Stimulated activated CD4-positive, alpha-beta T cell treated with anti-CD3 and anti-CD28 coated beads, Interleukin-15, amount 100 ng/mL, for 48 hours (primary cell): ENCODE results near the gene ACTN4.
"Not testable (repeated sequence)": the region's sequence is repeated elsewhere in the genome, so short reads cannot be mapped to it uniquely, and the experiment has no call there.

Source experiments
- DNase-seq, 2 donors: peaks; one replicate each; pipeline ENCODE4 v3.0.0-alpha.2; 2020; ENCODE audit warnings: low read depth in 2 of 2

The ACTN4 gene

DNA sequence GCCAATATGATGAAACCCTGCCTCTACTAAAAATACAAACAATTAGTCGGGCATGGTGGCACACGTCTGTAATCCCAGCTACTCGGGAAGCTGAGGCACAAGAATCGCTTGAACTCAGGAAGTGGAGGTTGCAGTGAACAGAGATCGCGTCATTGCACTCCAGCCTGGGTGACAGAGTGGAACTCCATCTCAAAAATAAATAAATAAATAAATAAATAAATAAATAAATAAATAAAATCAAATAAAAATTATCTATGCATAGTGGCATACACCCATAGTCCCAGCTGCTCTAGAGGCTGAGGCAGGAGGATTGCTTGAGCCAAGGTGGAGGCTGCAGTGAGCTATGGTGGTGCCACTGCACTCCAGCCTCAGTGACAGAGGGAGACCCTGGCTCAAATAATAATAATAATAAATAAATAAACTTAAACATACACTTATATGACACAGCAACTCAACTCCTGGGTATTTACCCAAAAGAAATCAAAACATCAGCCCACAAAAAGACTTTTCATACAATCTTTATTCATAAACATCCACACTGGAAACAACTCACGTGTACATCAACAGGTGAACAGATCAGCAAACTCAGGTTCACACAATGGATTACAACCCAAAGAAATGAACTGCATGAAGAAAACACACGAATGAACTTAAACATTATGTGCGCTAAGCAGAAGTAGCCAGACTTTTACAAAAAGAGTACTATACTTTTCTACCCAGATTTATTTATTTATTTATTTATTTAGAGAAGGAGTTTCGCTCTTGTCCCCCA, 119.0 kb downstream of the ACTN4 start:
- DNase-seq: no peak

DNA sequence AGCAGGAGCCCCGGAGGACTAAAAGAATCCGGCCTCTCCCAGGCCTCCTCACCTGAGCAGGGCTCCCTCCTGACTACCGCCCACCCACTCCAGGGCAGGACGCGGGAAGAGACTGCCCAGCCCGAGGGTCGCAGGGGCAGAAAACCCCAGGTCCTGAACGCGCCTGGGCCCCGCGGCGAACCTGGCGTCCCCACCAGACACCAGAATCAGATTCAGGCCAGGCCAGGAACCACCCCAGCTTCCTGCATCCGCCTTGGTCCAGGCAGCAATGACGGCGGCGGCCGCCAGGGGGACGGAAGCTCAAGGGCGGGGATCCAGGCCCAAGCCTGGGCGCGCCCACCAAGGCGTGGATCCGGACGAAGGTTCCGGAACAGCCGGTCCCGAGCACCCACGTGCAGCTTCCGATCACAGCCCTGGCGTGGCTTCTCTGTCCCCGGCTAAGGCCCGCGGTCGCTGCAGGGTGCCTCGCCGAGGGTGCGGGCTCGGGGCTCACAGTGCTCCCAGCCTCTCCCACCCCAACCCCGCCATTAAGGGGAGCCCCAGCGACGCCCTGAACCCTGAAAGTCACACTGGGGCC, 122.3 kb downstream of the ACTN4 start:
- DNase-seq: peak; percentile 76 to 91

- DNase-seq: not testable (repeated sequence)
Observed at GRCh38 chr19:38770228-38770948, 122.9 kb downstream of the ACTN4 start.

DNA sequence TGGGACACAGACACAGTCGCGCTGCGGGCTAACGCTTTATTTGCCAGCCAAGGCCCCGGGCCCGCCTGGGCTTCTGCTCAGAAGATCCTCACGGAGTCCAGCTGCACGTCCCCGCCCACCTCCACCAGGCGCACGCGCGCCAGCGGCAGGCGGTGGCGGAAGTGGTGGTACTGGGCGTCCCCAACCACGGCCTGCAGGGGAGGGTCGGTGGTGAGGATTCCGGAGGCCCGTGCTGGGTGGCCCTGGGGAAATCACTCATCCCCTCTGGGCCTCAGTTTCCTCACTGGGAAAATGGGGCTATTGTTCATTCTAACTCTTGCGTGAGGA, 123.5 kb downstream of the ACTN4 start:
- not testable (repeated sequence) for DNase-seq

DNA sequence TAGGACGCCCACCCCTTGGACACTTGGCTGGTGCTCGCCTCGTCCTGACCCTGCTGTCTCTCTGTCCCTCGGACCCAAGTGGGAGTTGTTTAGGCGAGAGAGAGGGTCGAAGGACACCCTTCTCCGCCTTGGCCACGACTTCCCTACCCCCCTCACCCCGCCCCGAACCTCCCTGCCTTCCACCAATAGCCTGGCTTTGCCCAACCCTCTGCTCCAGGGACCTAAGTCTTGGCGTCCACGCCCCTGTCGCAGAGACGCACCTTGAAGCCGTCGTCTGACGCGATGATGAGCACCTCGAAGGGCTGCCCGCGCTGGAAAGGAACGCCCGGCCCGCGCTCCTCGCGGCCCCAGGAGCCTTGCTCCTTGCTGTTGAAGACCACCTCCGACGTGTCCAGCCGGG, 124.1 kb downstream of the ACTN4 start:
- DNase-seq: not testable (repeated sequence)

GRCh38 chr19:38773469-38774177, 126.2 kb downstream of the ACTN4 start, which contains the start of gene LGALS7:
TSS of gene LGALS7 (minus strand) at chr19:38773517. CDS start at chr19:38773492, 25 bp downstream.
- no peak for DNase-seq

DNA sequence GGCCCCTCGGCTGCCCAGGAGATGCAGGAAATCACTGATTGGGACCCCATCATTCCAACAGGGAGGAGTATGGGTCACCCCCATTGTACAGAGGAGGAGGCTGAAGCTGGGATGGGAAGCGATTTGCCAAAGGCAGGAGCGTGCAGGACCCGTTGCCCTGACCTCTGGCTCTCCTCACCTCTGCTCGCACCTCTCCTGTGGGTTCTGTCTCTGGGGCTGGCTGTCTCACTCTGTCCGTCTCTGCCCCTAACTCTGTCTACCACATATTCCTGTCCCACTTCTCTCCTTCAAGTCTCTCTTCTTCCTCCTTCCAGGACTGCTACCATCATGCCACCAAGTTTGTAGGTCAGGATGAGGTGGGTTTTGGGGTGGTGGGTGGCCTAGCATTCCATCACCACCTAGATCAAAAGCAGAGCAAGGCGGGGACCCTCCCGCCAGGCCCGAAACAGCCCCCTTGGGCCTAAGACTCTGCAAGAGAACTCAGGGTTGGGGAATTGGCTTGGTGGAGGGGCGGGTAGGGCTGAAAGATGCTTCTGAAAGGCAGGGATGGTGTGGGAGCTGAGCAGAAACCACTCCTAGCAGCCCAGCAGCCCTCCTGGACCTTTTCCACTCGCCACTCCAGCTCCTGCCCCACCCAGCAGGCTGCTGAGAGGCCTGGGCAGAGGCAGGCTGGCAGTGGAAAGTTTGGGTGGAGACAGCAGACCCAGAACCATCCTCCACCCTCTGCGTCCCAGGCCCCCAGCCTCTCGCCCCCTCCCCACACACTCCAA, 126.9 kb downstream of the ACTN4 start:
- DNase-seq: no peak

DNA sequence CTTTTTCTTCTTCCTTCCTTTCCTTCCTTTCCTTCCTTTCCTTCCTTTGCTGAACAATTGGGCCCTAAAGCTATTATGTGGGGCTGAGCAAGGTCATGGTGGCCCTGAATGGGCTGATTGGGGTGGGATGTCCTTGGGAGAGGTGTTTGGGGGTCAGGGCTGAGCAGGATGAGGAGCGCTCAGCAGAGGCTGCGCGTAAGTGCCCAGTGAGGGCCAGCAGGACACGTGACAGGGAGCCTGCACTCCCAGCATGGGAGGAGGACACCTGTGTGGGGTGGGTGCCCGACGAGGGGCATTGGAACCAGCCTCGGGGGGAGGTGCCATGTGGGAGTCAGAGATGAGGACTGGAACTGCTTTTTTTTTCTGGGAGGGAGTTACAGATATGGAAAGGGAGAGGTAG, 131.3 kb downstream of the ACTN4 start:
- DNase-seq: no peak

DNA sequence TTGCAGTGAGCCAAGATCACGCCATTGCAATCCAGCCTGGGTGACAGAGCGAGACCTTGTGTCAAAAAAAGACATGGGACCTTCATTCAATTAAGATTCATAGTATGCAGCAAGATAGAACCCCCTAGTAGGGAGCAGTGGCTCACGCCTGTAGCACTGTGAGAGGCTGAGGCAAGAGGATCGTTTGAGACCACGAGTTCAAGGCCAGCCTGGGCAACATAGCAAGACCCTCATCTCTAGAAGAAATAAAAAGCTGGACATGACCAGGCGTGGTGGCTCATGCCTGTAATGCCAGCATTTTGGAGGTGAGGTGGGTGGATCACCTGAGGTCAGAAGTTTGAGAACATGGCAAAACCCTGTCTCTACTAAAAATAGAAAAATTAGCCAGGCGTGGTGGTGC, 133.0 kb downstream of the ACTN4 start:
- DNase-seq: no peak

- DNase-seq: no peak
Observed at GRCh38 chr19:38781058-38781457, 133.6 kb downstream of the ACTN4 start.
